ENCODE measurements around the gene CCNK.

The CCNK gene

DNA sequence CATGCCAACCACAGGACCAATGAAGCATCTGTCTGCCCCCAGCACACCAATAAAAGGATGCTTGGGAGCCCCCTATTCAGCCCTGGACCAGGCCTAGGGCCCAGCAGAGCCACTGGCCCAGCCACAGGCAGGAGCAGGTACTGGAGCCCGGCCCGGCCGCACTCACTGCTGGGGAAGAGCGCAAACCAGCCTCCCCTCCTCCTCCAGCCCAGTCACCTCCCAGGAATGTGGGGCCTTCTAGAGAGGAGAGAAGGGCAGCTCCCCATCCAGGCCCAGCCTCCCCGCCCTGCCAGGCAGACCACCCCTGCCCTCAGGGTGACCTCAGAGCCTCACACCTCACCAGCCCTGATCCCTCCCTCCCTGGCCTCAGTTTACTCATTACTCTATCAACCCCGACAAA lies 56.2 kb downstream of the CCNK start:
- TF ChIP-seq, protein P1, sequence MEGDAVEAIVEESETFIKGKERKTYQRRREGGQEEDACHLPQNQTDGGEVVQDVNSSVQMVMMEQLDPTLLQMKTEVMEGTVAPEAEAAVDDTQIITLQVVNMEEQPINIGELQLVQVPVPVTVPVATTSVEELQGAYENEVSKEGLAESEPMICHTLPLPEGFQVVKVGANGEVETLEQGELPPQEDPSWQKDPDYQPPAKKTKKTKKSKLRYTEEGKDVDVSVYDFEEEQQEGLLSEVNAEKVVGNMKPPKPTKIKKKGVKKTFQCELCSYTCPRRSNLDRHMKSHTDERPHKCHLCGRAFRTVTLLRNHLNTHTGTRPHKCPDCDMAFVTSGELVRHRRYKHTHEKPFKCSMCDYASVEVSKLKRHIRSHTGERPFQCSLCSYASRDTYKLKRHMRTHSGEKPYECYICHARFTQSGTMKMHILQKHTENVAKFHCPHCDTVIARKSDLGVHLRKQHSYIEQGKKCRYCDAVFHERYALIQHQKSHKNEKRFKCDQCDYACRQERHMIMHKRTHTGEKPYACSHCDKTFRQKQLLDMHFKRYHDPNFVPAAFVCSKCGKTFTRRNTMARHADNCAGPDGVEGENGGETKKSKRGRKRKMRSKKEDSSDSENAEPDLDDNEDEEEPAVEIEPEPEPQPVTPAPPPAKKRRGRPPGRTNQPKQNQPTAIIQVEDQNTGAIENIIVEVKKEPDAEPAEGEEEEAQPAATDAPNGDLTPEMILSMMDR (IDR thresholded peaks at IDR 0.05; ENCODE audit: low read depth, low read length, missing control alignments): no peak
- in situ Hi-C loops (cut with HindIII; ENCODE audit: low pct_ligation_motif_present, low sequenced_read_pairs): no loop called here
- Histone ChIP-seq H3K27ac (no peak overlapping the region), H3K4me3 (ENCODE audit: low read depth, low read length) (no peak overlapping the region), H3K36me3 (replicated peaks) (no peaks in the 10 kb centered on the region), H3K27me3 (replicated peaks) (no peaks in the 10 kb centered on the region)
- peak; percentile 63 for DNase-seq

DNA sequence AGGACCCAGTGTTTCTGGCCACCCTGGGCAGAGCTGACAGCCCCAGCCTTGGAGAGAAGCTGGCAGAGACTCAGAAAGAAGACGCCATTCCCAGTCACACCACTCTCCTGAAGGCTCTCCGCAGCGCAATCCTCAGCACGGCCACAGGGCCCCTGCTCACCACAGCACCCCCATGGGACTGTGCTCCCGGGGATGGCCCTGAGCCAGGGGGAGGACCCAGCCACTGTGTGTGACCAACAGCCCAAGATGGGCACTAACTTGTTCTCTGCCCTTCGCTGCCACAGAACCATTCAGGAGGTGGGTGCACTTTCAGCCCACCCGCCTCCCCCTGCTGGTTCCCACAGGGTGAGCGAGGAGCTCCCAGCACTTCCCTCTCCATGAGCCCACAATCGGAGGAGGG lies 57.1 kb downstream of the CCNK start:
- Histone ChIP-seq H3K27ac (no peak overlapping the region), H3K36me3 (replicated peaks) (no peaks in the 10 kb centered on the region), H3K4me3 (ENCODE audit: low read depth, low read length) (no peak overlapping the region), H3K27me3 (replicated peaks) (no peaks in the 10 kb centered on the region)
- DNase-seq: peak; percentile 31
- in situ Hi-C loops (cut with HindIII; ENCODE audit: low pct_ligation_motif_present, low sequenced_read_pairs): no loop called here
- TF ChIP-seq, protein P1 (IDR thresholded peaks at IDR 0.05; ENCODE audit: low read depth, low read length, missing control alignments): peak; percentile 64

DNA sequence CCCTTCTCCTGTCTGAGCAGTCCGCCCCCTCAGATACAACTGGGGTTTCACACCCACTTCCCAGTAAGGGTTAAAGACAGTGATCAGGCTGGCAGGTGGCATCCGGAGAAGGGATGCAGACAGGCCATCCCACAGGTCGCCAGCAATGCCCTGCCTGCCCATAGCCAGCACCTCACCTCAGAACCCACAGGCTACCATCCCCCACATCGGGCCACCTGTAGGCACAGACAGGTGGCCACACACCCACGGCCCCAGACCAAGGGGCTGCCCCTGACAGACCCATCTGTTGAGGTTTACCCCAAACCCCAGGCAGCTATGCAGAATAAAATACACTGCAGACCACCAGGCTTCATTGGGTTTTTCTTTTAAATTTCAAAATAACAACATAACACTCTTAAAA lies 57.5 kb downstream of the CCNK start:
- TF ChIP-seq, protein P1 (IDR thresholded peaks at IDR 0.05; ENCODE audit: low read depth, low read length, missing control alignments): no peak
- no peak overlapping the region for H3K4me3 ChIP-seq (ENCODE audit: low read depth, low read length)
- no peak for DNase-seq
- H3K27ac ChIP-seq: no peak overlapping the region
- in situ Hi-C loops (cut with HindIII; ENCODE audit: low pct_ligation_motif_present, low sequenced_read_pairs): no loop called here
- no peaks in the 10 kb centered on the region for H3K27me3 ChIP-seq (replicated peaks)
- H3K36me3 ChIP-seq (replicated peaks): no peaks in the 10 kb centered on the region

DNA sequence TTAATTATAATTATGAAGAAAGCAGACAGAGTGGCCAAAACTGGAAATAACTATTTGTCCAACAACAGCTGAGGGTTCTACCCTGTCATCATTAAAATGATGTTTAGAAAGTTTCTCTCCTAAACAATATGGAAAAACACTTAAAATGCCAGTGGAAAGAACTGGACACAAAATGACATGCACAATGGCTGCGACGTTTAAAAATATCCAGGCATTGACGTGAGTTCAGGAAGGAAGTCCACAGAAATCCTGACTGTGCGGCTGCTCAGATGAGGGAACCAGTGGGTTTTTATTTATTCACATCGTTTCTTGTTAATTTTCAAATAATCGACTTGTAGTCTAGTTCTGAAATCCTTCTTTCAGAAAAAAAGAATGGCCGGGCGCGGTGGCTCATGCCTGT lies 58.3 kb downstream of the CCNK start:
- Histone ChIP-seq H3K36me3 (replicated peaks) (no peaks in the 10 kb centered on the region), H3K4me3 (ENCODE audit: low read depth, low read length) (no peak overlapping the region), H3K27me3 (replicated peaks) (no peaks in the 10 kb centered on the region), H3K27ac (no peak overlapping the region)
- in situ Hi-C loops (cut with HindIII; ENCODE audit: low pct_ligation_motif_present, low sequenced_read_pairs): no loop called here
- TF ChIP-seq, protein P1 (IDR thresholded peaks at IDR 0.05; ENCODE audit: low read depth, low read length, missing control alignments): no peak
- DNase-seq: no peak

DNA sequence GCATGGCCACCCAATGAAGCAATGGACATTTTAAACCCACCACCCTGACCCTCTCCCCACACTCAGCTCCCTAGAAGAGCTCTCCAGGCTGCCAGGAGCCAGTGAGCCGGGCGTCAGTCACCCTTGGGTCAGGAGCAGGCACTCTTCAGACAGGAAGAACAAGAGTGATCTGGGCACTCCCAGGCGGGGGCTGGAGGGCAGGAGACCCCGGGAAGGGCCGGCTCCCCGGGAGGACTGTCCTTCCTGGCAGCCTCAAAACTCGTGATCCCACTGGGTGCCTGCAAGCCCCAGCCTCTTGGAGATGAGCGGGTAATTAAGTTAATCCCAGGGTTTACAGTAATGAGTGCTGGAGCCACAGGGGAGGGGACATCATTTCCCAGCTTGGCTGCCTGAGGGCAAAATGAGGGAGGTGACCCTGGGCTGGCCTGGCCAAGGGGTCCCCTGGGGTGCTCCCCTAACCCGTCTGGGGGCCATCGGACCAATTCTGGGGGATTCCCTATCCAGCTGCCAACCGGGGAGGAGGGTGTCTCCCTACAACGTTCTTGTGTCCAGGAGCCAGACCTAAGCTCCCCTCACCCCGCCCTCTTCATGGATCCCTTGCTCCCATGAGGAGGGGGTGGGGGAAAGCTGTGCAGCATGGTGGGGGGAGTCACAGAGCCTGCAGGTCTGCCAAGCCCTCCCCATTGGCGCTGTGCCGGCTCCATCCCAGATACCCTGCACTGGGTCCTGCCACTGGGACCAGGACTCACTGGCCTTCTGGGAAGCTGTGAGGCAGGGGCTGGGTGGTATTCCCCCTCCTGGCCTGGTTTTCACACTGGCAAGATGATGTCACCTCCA lies 59.2 kb downstream of the CCNK start:
- no peaks in the 10 kb centered on the region for H3K36me3 ChIP-seq (replicated peaks)
- TF ChIP-seq, protein P1 (IDR thresholded peaks at IDR 0.05; ENCODE audit: low read depth, low read length, missing control alignments): no peak
- DNase-seq: no peak
- no peak overlapping the region for H3K27ac ChIP-seq
- H3K4me3 ChIP-seq (ENCODE audit: low read depth, low read length): no peak overlapping the region
- peaks cover 4% of the 10 kb centered on the region for H3K27me3 ChIP-seq (replicated peaks)
- in situ Hi-C loops (cut with HindIII; ENCODE audit: low pct_ligation_motif_present, low sequenced_read_pairs): no loop called here

DNA sequence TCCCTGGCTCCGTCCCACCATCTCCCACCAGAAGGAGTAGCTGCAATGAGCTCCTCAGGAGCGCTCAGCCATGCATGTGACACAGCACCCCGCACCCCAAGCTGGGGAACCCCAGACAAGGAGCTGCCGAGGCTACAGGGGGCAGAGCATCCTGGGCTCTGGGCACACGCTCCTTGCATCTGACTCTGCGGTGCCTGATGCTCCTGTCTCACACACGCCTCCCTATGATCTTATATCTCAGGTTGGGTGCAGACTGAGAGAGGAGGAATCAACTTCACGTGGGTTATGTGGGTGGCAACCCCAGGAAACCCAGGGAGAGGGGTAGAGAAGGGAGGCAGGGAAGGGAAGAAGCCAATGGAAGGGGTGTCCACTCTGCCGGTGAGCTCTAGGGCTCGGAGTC lies 60.0 kb downstream of the CCNK start:
- in situ Hi-C loops (cut with HindIII; ENCODE audit: low pct_ligation_motif_present, low sequenced_read_pairs): no loop called here
- no peak overlapping the region for H3K27ac ChIP-seq
- H3K27me3 ChIP-seq (replicated peaks): peaks cover 10% of the 10 kb centered on the region
- TF ChIP-seq, protein P1 (IDR thresholded peaks at IDR 0.05; ENCODE audit: low read depth, low read length, missing control alignments): no peak
- H3K4me3 ChIP-seq (ENCODE audit: low read depth, low read length): no peak overlapping the region
- no peaks in the 10 kb centered on the region for H3K36me3 ChIP-seq (replicated peaks)
- DNase-seq: no peak

Measured in brain microvascular endothelial cell (primary cell).